Upper lobe of left lung (tissue), 4 donors: ENCODE results near the gene DUSP16.

ENCODE experiments used
- CTCF ChIP-seq, 6 experiments: fragments of 450-650 bp in 4 of 6; fragments of 200-600 bp in 2 of 6; sonication (generic) in 2 of 6; IDR thresholded peaks; one replicate each; pipeline ENCODE4 v1.5.1; 2016 to 2019; ENCODE audit warnings: antibody characterized with exemption in 6 of 6
- EP300 ChIP-seq, 4 donors: sonication (generic); formaldehyde crosslinking; IDR thresholded peaks; one replicate each; pipeline ENCODE4 v1.5.1; 2017; ENCODE audit warnings: antibody characterized with exemption in 4 of 4, control low read depth in 2 of 4
- POLR2A ChIP-seq, 4 donors: fragments of 450-650 bp; IDR thresholded peaks; one replicate each; pipeline ENCODE4 v1.5.1; 2016 to 2017; ENCODE audit warnings: antibody characterized with exemption in 4 of 4, mild to moderate bottlenecking in 2 of 4
- POLR2AphosphoS5 ChIP-seq, 2 donors: sonication (generic); formaldehyde crosslinking; IDR thresholded peaks; one replicate each; pipeline ENCODE4 v1.5.1; 2017; ENCODE audit warnings: antibody characterized with exemption in 2 of 2

DNA sequence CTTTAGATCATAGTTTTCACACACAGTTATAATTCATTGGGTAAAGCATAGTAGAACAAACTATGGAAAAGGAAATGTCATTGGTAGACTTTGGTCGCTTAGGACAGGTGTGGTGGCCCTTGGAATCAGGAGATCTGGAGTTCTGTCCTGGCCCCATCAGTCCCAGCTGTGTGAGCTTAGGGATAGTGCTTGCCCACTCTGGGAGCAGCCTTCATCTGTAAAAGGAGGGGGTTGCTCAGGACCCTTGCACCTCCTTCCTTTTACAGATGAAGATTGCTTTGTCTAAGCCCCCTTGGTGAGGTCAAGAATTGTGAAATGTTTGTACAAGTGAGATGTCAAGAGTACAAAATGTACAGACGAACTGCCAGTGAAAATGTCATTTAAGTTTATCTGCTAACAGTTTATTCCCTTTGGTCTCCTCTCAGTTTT lies 112.6 kb downstream of the DUSP16 start:
- TF ChIP-seq POLR2A (IDR thresholded peaks at IDR 0.05) (no peak), CTCF (IDR thresholded peaks at IDR 0.05) (no peak), POLR2AphosphoS5 (IDR thresholded peaks at IDR 0.05) (no peak), EP300 (IDR thresholded peaks at IDR 0.05) (peak in 3 of 4 donors; percentile 49 to 79 (median 78))
